Globus pallidus (tissue), 1 donor: ENCODE measurements around the gene BCKDHB.
A peak's percentile ranks its signal among the peaks of the same experiment; 100 is the strongest.
"Not testable (repeated sequence)": the region's sequence is repeated elsewhere in the genome, so short reads cannot be mapped to it uniquely, and the experiment has no call there.

Experiments used
- DNase-seq: peaks from one replicate; pipeline ENCODE4 v3.0.0-alpha.2; 2015; ENCODE audit warnings: low spot score

Gene BCKDHB

GRCh38 chr6:80209430-80209829 is 103.0 kb downstream of the BCKDHB start:
- DNase-seq: no peak

GRCh38 chr6:80210618-80211017 is 104.1 kb downstream of the BCKDHB start:
- no peak for DNase-seq

GRCh38 chr6:80211286-80211685 is 104.8 kb downstream of the BCKDHB start:
- DNase-seq: no peak

- not testable (repeated sequence) for DNase-seq
Measured at GRCh38 chr6:80211890-80212289, 105.4 kb downstream of the BCKDHB start.

- DNase-seq: peak; percentile 32
Measured at GRCh38 chr6:80214436-80215022, 108.1 kb downstream of the BCKDHB start.

GRCh38 chr6:80215063-80215462 is 108.6 kb downstream of the BCKDHB start:
- no peak for DNase-seq

GRCh38 chr6:80217794-80218193 is 111.3 kb downstream of the BCKDHB start:
- DNase-seq: no peak

- DNase-seq: no peak
Measured at GRCh38 chr6:80223743-80224212, 117.3 kb downstream of the BCKDHB start.

GRCh38 chr6:80226151-80226550 is 119.7 kb downstream of the BCKDHB start:
- DNase-seq: no peak

GRCh38 chr6:80226699-80227098 is 120.2 kb downstream of the BCKDHB start:
- no peak for DNase-seq

- no peak for DNase-seq
Measured at GRCh38 chr6:80227545-80228105, 121.2 kb downstream of the BCKDHB start.

GRCh38 chr6:80233262-80233661 is 126.8 kb downstream of the BCKDHB start:
- no peak for DNase-seq

GRCh38 chr6:80233958-80234357 is 127.5 kb downstream of the BCKDHB start:
- DNase-seq: no peak

GRCh38 chr6:80234401-80234800 is 127.9 kb downstream of the BCKDHB start:
- DNase-seq: no peak

- no peak for DNase-seq
Measured at GRCh38 chr6:80234908-80235307, 128.4 kb downstream of the BCKDHB start.

GRCh38 chr6:80235647-80236046 is 129.2 kb downstream of the BCKDHB start:
- no peak for DNase-seq

- not testable (repeated sequence) for DNase-seq
Measured at GRCh38 chr6:80238754-80239153, 132.3 kb downstream of the BCKDHB start.

- DNase-seq: no peak
Measured at GRCh38 chr6:80245043-80245442, 138.6 kb downstream of the BCKDHB start.

GRCh38 chr6:80249897-80250296 is 143.4 kb downstream of the BCKDHB start:
- no peak for DNase-seq

GRCh38 chr6:80250391-80250997 is 144.0 kb downstream of the BCKDHB start:
- no peak for DNase-seq

- DNase-seq: no peak
Measured at GRCh38 chr6:80251321-80251720, 144.8 kb downstream of the BCKDHB start.

GRCh38 chr6:80254716-80255115 is 148.2 kb downstream of the BCKDHB start:
- DNase-seq: peak; percentile 23

GRCh38 chr6:80256691-80257090 is 150.2 kb downstream of the BCKDHB start:
- DNase-seq: no peak

- no peak for DNase-seq
Measured at GRCh38 chr6:80259118-80259517, 152.6 kb downstream of the BCKDHB start.
